Progenitor cell of endocrine pancreas (in vitro differentiated cells): ENCODE measurements around the gene COL27A1. TPM values are rescaled to one million over a fixed set of nuclear protein-coding genes. Genes with fewer than 3 reads are reported as not detected.

Experiments
- DNase-seq: peaks from one replicate; pipeline ENCODE4 v3.0.0; 2021; ENCODE audit warnings: low spot score; ENCODE audit not compliant: unreplicated experiment
- H3K27ac Mint-ChIP-seq: 2 replicates; pipeline ENCODE4 v1.8.0; 2021; ENCODE audit warnings: mild to moderate bottlenecking, moderate library complexity, mixed read lengths
- H3K27me3 Mint-ChIP-seq: 2 replicates; pipeline ENCODE4 v1.8.0; 2021; ENCODE audit warnings: mixed read lengths
- H3K36me3 Mint-ChIP-seq: 2 replicates; pipeline ENCODE4 v1.8.0; 2022; ENCODE audit warnings: mixed read lengths; ENCODE audit not compliant: insufficient read depth
- H3K4me1 Mint-ChIP-seq: 2 replicates; pipeline ENCODE4 v1.8.0; 2021; ENCODE audit warnings: low read depth, mixed read lengths
- H3K4me3 Mint-ChIP-seq: 2 replicates; pipeline ENCODE4 v1.8.0; 2021; ENCODE audit warnings: low read depth, mild to moderate bottlenecking, moderate library complexity, mixed read lengths
- H3K9me3 Mint-ChIP-seq: 2 replicates; pipeline ENCODE4 v1.8.0; 2021; ENCODE audit warnings: low read depth, mixed read lengths
- CTCF ChIP-seq: fragments of 200-600 bp; sonication (generic); IDR thresholded peaks from one replicate; pipeline ENCODE4 v1.5.0; 2021; ENCODE audit warnings: antibody characterized with exemption, mild to moderate bottlenecking; ENCODE audit not compliant: unreplicated experiment
- total RNA-seq: library from RNA; stranded (reverse); gene quantifications from 2 replicates; pipeline ENCODE4 v1.2.1, GENCODE V29; 2021

Gene COL27A1
- total RNA-seq, 1 donor from 2014 or later, result 178 TPM

- Mint-ChIP-seq H3K27ac (no peak overlapping the region), H3K27me3 (no peaks in the 10 kb centered on the region), H3K9me3 (no peaks in the 10 kb centered on the region), H3K4me3 (no peak overlapping the region), H3K36me3 (peaks cover 20% of the 10 kb centered on the region), H3K4me1 (peaks cover 2% of the 10 kb centered on the region)
- DNase-seq, result no peak
- no peak for TF ChIP-seq CTCF
These were observed 188.8 kb downstream of the COL27A1 start for GRCh38 chr9:114344188-114344566.

- peaks cover 6% of the 10 kb centered on the region for H3K4me1 Mint-ChIP-seq
- H3K36me3 Mint-ChIP-seq, result peaks cover 25% of the 10 kb centered on the region
- no peaks in the 10 kb centered on the region for H3K9me3 Mint-ChIP-seq
- H3K27ac Mint-ChIP-seq, result no peak overlapping the region
- DNase-seq, result no peak
- H3K4me3 Mint-ChIP-seq, result no peak overlapping the region
- H3K27me3 Mint-ChIP-seq, result no peaks in the 10 kb centered on the region
- TF ChIP-seq CTCF, result no peak
These were observed 189.4 kb downstream of the COL27A1 start for GRCh38 chr9:114344692-114345091.

- TF ChIP-seq CTCF, result no peak
- DNase-seq, result no peak
- Mint-ChIP-seq H3K36me3 (peaks cover 32% of the 10 kb centered on the region), H3K27ac (no peak overlapping the region), H3K9me3 (no peaks in the 10 kb centered on the region), H3K4me3 (no peak overlapping the region), H3K4me1 (peaks cover 6% of the 10 kb centered on the region), H3K27me3 (no peaks in the 10 kb centered on the region)
These were observed 190.2 kb downstream of the COL27A1 start for GRCh38 chr9:114345493-114346065.

- TF ChIP-seq CTCF, result no peak
- H3K4me1 Mint-ChIP-seq, result peaks cover 6% of the 10 kb centered on the region
- peaks cover 31% of the 10 kb centered on the region for H3K36me3 Mint-ChIP-seq
- H3K4me3 Mint-ChIP-seq, result no peak overlapping the region
- H3K27me3 Mint-ChIP-seq, result no peaks in the 10 kb centered on the region
- no peak overlapping the region for H3K27ac Mint-ChIP-seq
- DNase-seq, result no peak
- no peaks in the 10 kb centered on the region for H3K9me3 Mint-ChIP-seq
These were observed 190.8 kb downstream of the COL27A1 start for GRCh38 chr9:114346146-114346545.

- no peak overlapping the region for H3K4me3 Mint-ChIP-seq
- H3K27ac Mint-ChIP-seq, result no peak overlapping the region
- peaks cover 6% of the 10 kb centered on the region for H3K4me1 Mint-ChIP-seq
- H3K27me3 Mint-ChIP-seq, result no peaks in the 10 kb centered on the region
- no peaks in the 10 kb centered on the region for H3K9me3 Mint-ChIP-seq
- no peak for DNase-seq
- H3K36me3 Mint-ChIP-seq, result peaks cover 30% of the 10 kb centered on the region
- TF ChIP-seq CTCF, result no peak
These were observed 192.3 kb downstream of the COL27A1 start for GRCh38 chr9:114347675-114348074.
